ENCODE results near the gene OR5AL1. TPM values are rescaled to one million over a fixed set of nuclear protein-coding genes. Genes with fewer than 3 reads are reported as not detected.

OR5AL1 gene
- total RNA-seq, 1 donor from 2014 or later: not detected

DNA sequence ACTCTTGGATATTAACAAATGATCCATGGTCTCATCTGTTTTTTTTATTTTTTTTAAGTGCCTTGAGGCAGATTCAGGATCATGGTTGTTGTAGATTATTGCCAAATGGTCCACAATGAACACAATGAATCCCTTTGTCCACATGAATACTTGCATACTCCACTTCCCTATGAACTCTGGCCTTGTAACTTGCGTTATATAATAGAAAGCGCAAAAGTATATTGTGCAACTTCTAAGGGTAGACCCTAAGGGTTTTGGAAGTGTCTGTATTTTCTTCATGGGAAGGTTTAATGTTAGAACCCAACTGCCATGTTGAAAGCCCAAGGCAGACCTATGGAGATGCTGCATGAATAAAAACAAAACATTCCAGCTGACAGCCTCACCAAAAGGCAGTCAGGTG, 8.1 kb upstream of the OR5AL1 start:
- Histone ChIP-seq H3K36me3 (no peaks in the 10 kb centered on the region), H3K9me3 (replicated peaks) (peaks cover 4% of the 10 kb centered on the region), H3K27ac (replicated peaks) (no peak overlapping the region), H3K4me1 (no peaks in the 10 kb centered on the region), H3K27me3 (ENCODE audit: low read depth) (no peaks in the 10 kb centered on the region), H3K4me3 (no peak overlapping the region)
- intact Hi-C loops (cut with micrococcal nuclease): no loop called here
- no peak for TF ChIP-seq CTCF (IDR thresholded peaks at IDR 0.05; ENCODE audit: borderline replicate concordance)
- DNase-seq: no peak

DNA sequence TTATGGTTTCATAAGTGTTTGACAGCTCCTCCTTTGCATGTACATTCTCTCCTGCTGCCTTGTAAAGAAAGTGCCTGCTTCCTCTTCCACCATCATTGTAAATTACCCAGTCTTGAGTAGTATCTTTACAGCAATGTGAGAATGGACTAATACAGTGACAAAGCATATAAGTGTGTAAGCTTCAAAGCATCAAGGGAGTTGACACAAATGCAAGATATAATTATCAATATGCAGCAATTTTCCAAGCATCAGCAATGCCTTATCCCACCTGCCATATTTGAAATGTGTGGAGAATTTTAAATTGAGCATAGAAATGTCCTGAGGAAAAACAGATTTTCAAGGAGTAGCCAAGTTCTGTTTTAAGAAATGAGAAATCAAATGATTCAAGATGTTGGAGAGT, 1.7 kb upstream of the OR5AL1 start:
- no peak for DNase-seq
- Histone ChIP-seq H3K9me3 (replicated peaks) (no peaks in the 10 kb centered on the region), H3K4me1 (no peaks in the 10 kb centered on the region), H3K36me3 (no peaks in the 10 kb centered on the region), H3K27me3 (ENCODE audit: low read depth) (no peaks in the 10 kb centered on the region), H3K27ac (replicated peaks) (no peak overlapping the region), H3K4me3 (no peak overlapping the region)
- TF ChIP-seq CTCF (IDR thresholded peaks at IDR 0.05; ENCODE audit: borderline replicate concordance): no peak
- intact Hi-C loops (cut with micrococcal nuclease): no loop called here

DNA sequence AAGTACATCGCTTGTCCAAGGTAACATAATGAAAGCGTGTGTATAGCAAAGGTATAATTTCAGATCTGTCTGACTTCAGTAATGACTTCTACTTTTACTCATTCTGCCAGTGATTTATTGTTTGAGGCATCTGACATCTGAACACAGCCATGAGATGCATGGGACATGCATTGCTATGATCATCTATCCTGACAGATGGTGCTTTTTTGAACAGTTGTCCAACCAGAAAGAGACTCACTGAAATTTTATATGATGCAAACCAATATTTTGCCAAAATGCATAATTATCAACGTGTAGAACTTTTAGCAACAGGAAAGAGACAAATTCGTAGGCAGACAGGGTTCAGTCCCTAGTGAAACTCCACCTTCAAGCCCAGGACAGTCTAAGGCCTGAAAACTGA, 41.0 kb downstream of the OR5AL1 start:
- H3K4me3 ChIP-seq: no peak overlapping the region
- no peaks in the 10 kb centered on the region for H3K36me3 ChIP-seq
- no peaks in the 10 kb centered on the region for H3K27me3 ChIP-seq (ENCODE audit: low read depth)
- TF ChIP-seq CTCF (IDR thresholded peaks at IDR 0.05; ENCODE audit: borderline replicate concordance): no peak
- H3K9me3 ChIP-seq (replicated peaks): no peaks in the 10 kb centered on the region
- H3K4me1 ChIP-seq: no peaks in the 10 kb centered on the region
- no peak overlapping the region for H3K27ac ChIP-seq (replicated peaks)
- intact Hi-C loops (cut with micrococcal nuclease): no loop called here
- no peak for DNase-seq

DNA sequence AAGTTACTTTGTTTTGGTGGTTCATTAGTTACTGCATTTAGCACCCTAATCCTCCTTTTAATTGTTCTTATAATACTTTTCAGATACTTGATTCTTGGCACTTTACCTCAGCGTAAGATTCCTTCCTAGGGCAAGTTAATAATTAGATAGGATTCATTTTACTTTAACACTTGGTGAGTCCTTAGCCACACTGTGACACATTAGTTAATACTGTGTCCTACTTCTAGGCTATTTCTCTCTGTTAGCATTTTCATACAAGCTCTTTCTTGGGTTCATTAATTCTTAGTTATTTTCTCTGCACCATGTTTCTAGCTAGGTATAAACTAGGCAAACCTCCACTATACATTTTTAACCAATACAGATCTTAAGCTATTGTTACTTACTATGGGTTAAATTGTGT, 44.6 kb downstream of the OR5AL1 start:
- H3K36me3 ChIP-seq: no peaks in the 10 kb centered on the region
- DNase-seq: no peak
- no peaks in the 10 kb centered on the region for H3K27me3 ChIP-seq (ENCODE audit: low read depth)
- no peak overlapping the region for H3K4me3 ChIP-seq
- no peaks in the 10 kb centered on the region for H3K9me3 ChIP-seq (replicated peaks)
- no peaks in the 10 kb centered on the region for H3K4me1 ChIP-seq
- no peak overlapping the region for H3K27ac ChIP-seq (replicated peaks)
- intact Hi-C loops (cut with micrococcal nuclease): no loop called here
- no peak for TF ChIP-seq CTCF (IDR thresholded peaks at IDR 0.05; ENCODE audit: borderline replicate concordance)

Other genes starting within 250 kb of the OR5AL1 start
- not detected for gene OR5J2, start 236.1 kb upstream of the OR5AL1 start, total RNA-seq
- gene OR5T2, start 178.4 kb upstream of the OR5AL1 start, total RNA-seq: not detected
- gene OR5T3, start 160.4 kb upstream of the OR5AL1 start, total RNA-seq: not detected
- gene OR5T1, start 138.5 kb upstream of the OR5AL1 start, total RNA-seq: not detected
- gene OR8H1, start 120.4 kb upstream of the OR5AL1 start, total RNA-seq: not detected
- not detected for gene OR8K3, start 97.6 kb upstream of the OR5AL1 start, total RNA-seq
- not detected for gene OR8K1, start 66.7 kb upstream of the OR5AL1 start, total RNA-seq
- gene OR8J1, start 58.4 kb upstream of the OR5AL1 start, total RNA-seq: not detected
- gene OR8U1, start 37.1 kb upstream of the OR5AL1 start, total RNA-seq: not detected
- gene OR5M3, start 60.7 kb downstream of the OR5AL1 start, total RNA-seq: not detected
- not detected for gene OR5M8, start 78.7 kb downstream of the OR5AL1 start, total RNA-seq
- not detected for gene OR5M11, start 130.6 kb downstream of the OR5AL1 start, total RNA-seq
- not detected for gene OR5M10, start 165.0 kb downstream of the OR5AL1 start, total RNA-seq
- not detected for gene OR5M1, start 202.2 kb downstream of the OR5AL1 start, total RNA-seq
- gene OR5AP2, start 229.7 kb downstream of the OR5AL1 start, total RNA-seq: not detected